LNCaP clone FGC (cell line): ENCODE results near the gene EPHB1.

Source experiments
- DNase-seq: peaks from one replicate; pipeline ENCODE4 v3.0.0-alpha.2; 2011; ENCODE audit warnings: low read depth
- H3K4me3 ChIP-seq: 2 replicates; pipeline ENCODE4 v1.5.1; 2011; ENCODE audit warnings: mild to moderate bottlenecking, low read depth, low read length, control low read depth
- TF ChIP-seq, protein P1 (sequence below): IDR thresholded peaks from 2 replicates; pipeline ENCODE4 v1.5.1; 2012; ENCODE audit warnings: mild to moderate bottlenecking; ENCODE audit not compliant: control insufficient read depth, insufficient read depth; ENCODE audit errors: extremely low read depth

The EPHB1 gene

DNA sequence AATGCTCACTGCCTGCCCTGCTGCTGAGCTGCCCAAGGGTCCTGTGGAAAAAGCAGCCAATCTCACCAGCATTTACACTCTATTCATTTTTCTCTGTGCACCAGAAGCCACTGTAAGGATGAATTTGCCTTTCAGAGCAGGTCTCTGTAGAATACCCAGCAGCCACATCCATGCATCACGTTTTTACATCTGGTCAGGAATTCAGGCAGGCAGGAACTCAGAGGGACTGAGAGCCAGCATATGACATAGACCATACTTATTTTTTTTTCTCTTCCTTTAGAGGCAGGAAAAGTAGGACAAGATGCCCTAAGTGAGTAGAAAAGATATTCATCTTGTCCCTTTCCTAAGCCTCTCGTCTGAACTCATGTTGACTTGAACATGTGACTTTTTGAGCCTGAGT lies 292.7 kb downstream of the EPHB1 start:
- no peak for DNase-seq
- no peak overlapping the region for H3K4me3 ChIP-seq
- TF ChIP-seq, protein P1, sequence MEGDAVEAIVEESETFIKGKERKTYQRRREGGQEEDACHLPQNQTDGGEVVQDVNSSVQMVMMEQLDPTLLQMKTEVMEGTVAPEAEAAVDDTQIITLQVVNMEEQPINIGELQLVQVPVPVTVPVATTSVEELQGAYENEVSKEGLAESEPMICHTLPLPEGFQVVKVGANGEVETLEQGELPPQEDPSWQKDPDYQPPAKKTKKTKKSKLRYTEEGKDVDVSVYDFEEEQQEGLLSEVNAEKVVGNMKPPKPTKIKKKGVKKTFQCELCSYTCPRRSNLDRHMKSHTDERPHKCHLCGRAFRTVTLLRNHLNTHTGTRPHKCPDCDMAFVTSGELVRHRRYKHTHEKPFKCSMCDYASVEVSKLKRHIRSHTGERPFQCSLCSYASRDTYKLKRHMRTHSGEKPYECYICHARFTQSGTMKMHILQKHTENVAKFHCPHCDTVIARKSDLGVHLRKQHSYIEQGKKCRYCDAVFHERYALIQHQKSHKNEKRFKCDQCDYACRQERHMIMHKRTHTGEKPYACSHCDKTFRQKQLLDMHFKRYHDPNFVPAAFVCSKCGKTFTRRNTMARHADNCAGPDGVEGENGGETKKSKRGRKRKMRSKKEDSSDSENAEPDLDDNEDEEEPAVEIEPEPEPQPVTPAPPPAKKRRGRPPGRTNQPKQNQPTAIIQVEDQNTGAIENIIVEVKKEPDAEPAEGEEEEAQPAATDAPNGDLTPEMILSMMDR = no peak

DNA sequence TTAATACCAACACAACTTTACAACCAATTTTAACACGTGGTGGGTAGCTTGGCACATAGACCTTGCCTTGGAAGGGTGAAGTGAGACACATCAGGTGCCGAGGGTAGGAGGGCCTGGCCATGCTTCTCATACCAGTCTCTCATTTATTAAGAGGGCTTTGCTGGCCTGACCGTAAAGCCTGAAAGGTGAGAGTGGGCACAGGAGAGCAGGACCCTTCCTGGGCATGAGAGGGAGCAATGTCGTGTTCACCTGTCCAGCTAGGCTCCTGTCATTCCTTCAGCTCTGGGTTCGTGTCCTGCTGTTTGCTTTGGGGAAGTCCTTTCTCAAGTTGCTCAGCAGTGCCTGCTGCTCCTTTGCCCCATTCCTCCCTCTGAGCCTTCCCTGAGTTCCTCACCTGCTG lies 294.4 kb downstream of the EPHB1 start:
- TF ChIP-seq, protein P1 = no peak
- DNase-seq = no peak
- H3K4me3 ChIP-seq = no peak overlapping the region

DNA sequence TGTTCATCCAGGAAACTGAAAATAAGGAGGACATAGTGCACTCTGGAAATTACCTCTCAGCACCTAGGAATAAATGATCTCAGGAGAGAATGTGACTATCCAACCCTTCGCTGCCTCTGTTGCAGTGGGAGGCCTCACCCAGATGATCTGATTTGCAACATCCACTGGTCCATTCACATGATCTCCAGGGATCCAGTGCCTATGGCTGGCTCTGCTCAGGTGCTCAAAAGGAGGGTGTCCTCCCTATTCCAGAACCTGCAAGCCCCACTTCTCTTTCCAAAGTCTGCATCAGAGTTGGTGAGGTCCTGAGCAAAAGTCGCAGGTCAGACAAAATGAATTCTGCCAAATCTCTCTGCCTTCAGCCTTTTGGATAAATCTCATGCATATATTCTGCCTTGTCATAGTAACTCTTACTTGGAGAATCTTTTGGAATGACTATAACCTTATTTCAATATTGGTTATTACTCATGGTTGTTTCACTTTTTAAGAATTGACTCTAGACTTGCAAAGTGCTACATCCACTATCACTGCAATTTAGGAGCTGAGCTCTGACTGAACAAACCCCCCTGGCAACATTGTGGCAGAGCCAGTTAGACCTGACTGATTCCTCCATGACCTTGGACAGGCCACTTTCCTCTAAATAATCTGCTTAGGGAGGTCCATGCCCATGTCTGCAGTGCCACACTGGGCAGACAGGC lies 295.1 kb downstream of the EPHB1 start:
- no peak overlapping the region for H3K4me3 ChIP-seq
- DNase-seq = no peak
- TF ChIP-seq, protein P1 = no peak

DNA sequence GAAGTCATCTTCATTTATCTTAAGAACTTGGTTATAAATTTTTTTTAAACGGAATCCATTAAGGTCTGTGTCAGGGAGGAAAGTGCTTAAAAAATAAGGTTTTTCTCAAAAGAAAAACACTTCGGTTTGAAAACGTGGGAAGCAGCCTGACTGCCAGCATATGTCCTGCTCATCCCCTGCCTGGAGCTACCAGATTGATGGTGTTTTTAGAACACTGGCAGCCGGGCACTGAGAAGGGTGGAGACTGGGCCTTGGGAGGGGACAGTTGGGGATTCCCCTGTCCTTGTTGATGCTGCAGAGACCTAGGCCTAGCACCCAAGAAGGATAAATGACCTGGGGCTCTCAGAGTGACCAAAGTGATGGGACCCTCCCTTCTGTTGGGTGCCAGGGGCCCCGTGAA lies 296.9 kb downstream of the EPHB1 start:
- DNase-seq = no peak
- H3K4me3 ChIP-seq = no peak overlapping the region
- TF ChIP-seq, protein P1 = no peak

DNA sequence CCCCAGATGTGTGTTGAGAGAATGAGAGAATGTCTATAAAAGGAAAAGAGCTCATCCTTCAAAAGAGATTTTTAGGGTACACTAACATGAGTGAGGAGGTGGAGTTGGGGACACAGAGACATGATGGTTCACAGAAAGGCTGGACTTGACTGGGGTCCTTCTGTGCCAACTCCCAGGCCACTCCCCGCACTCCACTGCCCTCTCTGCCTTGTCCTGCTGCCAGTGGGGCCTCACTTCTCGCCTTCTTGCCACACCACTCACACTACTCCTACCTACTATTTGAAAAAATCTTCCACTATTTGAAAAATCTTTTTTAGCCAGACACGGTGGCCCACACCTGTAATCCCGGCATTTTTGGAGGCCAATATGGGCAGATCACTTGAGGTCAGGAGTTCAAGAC lies 298.1 kb downstream of the EPHB1 start:
- TF ChIP-seq, protein P1 = no peak

DNA sequence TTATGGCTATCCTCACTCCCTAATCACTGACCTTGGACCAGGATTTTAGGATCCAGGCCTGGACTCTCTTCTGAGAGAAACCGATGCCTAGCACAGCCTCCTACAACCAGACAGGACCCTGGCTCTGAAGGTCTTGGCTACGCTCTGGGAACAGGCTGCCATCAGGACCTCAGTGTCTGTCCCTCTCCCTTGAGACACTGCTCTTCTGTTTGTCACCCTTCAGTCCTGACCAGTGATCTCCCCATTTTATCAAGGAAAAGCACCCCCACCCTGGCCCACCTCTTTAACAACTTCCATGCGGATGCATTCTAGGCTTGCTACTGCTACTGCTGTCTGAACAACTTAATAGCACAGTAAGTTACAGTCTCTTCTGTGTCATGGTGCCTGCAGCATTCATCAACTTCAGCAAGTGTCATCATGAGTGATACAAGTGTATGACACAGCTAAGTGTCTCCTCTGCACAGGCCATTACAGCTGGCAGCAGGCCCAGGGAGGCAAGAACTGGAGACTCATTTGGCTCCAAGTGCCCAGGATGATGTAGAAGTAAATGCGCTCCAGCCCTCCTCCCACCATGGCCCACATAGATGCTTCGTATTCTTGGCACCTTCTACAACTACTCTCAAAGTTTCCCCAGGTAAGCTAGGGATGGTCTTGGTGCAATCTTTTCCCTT lies 302.4 kb downstream of the EPHB1 start:
- no peak overlapping the region for H3K4me3 ChIP-seq
- DNase-seq = no peak
- TF ChIP-seq, protein P1 = no peak

More for the DNA sequence above, 298.1 kb downstream of the EPHB1 start:
- no peak overlapping the region for H3K4me3 ChIP-seq
- DNase-seq = no peak

DNA sequence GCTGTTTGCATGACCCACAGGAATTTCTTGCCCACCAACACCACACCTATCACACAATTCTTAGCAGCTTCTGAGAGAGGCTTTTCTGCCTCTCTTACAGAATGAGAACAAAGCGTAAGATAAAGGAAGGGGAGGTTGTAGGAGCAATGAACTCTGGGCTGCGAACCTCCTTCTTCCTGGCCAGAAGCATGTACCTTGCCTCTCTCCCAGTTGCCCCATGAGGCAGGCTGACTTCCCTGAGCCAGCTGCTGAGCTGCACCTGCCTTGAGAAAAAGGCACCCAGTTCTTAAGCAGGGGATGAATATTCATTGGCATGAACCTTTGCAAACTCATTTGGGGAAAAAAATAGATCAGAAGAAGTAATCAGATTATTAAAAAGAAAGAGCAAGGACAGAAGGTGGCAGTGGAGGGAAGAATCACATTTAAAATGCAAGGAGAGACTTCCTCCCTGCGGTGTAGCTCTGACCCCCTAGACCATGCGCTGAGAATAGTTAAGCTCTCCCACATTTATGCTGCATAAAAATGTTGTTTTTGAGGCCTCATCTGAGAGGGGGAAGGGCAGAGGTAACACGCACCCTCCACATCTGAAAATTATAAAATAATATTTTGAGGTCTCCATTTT lies 304.8 kb downstream of the EPHB1 start:
- TF ChIP-seq, protein P1 = no peak
- DNase-seq = no peak
- H3K4me3 ChIP-seq = no peak overlapping the region
